NCI-H1694 (cell line): ENCODE measurements around the gene TMEM183A.

Experiments
- DNase-seq: peaks from one replicate; lab custom pipeline; 2025; lab: John Stamatoyannopoulos, UW

TMEM183A gene

GRCh38 chr1:203045821-203046594 is 38.8 kb downstream of the TMEM183A start:
- peak; percentile 37 for DNase-seq

- DNase-seq: no peak
Observed at GRCh38 chr1:203046984-203047630, 39.9 kb downstream of the TMEM183A start.

- no peak for DNase-seq
Observed at GRCh38 chr1:203048086-203048485, 40.9 kb downstream of the TMEM183A start.

- DNase-seq: peak; percentile 71
Observed at GRCh38 chr1:203048555-203049051, 41.4 kb downstream of the TMEM183A start.

GRCh38 chr1:203049077-203049476 is 41.9 kb downstream of the TMEM183A start:
- no peak for DNase-seq

DNA sequence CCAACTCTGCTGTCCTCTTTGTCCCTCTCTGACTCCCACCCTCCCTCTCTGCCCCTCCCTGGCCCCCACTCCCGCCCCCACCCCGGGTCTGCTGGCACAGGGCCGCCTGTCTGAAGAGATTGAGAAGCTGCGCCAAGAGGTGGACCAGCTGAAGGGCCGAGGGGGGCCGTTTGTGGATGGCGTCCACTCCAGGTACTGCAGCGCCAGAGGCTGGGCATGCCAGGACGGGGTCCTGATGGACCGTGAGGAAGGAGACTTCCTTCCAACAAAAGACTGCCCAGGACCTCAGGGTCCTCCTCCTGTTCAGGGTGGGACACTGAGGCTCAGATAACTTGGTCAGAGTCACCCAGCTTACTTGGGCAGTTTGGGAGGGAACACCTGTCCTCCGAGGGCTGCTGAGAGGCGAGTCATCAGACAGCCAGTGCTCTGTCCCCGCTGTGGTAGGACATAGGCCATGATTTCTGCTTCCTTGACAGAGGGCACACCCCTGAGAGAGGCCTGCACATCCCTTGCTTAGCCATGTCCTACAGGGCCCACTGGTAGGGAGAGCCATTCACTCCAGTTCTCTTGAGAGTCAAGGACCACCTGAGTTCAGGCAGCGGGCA is 42.5 kb downstream of the TMEM183A start:
- DNase-seq: no peak

DNA sequence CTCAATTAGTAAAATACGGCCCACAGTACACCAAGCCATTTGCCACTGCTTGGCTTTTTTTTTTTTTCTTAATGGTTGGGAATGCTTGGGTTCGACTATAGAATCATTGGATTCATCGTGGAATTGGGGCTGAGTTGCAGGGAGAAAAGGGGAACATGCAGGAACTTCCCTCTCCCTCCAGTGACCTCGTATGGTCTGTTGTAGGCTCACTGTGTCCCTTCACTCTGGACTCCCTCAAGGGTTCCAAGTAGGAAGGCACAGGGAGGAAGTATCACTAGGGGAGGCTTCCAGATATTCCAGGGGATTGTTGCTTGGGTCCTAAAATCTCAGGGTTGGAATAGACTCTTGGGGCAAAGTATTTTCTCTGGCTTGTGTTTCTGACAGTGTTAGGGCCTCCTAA is 43.7 kb downstream of the TMEM183A start:
- no peak for DNase-seq

GRCh38 chr1:203051841-203052324 is 44.7 kb downstream of the TMEM183A start:
- DNase-seq: peak; percentile 80

DNA sequence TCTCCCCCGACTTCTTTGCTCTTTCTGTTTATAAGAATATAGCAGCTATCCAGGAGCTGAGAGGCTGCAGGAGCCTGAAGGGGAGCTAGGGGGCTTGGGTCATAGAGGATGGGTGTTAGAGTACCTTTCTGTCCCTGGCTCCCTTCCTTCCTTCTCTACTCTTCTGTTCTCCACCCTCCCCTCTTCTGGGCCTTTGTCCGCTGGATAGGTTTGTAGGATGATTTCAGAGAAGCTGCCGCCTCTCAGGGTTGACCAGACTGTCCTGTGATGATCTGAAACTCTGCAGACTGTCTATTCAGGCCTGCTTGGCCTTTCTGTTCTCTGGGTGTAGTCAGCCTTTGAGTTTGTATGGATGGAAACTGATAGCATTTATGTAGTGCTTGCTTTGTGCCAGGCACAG is 45.4 kb downstream of the TMEM183A start:
- no peak for DNase-seq

GRCh38 chr1:203054184-203054583 is 47.0 kb downstream of the TMEM183A start:
- no peak for DNase-seq

DNA sequence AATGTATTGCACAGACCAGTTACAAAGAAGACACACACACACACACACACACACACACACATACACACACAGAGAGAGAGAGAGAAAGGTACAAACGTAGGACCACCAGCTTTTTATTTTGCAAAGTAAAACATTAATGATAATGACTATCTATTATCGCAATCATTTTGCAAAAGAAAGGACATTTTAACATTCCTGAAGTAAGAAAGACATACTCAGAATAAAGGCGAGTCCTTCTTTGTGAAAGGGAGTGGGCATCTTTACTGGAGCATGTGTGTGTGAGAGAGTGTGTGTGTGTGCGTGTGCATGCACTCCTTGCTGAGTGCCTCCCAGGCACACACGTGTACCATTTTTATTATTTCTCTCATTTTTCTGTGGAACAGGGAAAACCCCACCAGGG is 47.5 kb downstream of the TMEM183A start:
- no peak for DNase-seq

DNA sequence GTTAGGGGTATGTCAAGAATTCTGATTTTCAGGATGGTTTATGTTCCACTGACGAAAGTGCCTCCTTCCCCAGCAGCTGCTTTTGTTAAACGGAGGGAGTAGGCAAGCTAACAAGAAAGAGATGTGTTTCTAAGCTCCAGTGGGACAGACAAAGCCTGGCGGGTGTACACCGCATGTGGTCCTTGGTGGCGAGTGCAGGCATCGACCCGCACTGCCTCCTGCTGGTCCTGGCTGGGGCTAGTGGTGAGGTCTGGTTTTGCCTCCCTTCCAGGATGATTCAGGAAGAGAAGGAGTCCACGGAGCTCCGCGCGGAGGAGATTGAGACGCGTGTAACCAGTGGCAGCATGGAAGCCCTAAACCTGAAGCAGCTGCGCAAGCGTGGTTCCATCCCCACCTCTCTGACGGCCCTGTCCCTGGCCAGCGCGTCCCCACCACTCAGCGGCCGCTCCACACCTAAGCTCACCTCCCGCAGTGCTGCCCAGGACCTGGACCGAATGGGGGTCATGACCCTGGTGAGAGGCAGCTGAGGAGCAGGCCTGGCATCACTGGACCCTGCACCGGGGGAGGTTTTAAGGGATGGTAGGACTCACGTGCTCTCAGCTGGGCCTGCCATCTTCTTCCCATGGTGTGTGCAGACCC is 48.1 kb downstream of the TMEM183A start:
- no peak for DNase-seq

DNA sequence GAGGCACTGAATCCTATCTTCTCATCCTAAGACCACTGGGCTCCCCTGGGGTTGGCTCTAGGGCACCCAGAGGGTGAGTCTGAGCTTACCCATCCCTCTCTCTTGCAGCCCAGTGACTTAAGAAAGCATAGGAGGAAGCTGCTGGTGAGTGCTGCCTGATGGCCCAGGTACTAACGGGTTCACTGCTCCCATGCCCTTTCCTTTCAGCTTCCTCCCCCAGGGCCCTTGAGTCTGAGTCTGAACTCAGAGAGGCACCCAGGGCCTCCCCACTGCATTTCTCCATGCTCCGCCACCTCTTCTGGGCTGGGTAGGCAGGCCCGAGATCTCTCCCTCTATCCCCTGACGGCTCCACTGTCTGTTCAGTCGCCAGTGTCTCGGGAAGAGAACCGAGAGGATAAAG is 48.8 kb downstream of the TMEM183A start:
- DNase-seq: no peak

DNA sequence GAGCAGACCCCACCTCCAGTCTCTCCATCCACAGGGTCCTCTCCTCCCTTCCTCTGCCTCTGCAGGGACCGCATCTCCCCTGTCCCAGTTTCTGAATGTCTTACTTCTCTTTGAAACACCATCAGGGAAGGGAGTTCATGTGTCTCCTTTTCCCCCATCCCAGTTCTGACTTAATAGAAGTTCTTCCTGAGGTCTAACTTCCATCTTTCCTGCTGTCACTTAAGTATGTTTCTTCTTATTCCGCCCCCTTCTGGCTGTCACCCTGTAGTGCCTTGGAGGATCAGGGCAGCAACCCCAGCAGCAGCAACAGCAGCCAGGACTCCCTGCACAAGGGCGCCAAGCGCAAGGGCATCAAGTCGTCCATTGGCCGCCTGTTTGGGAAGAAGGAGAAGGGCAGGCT is 49.3 kb downstream of the TMEM183A start:
- no peak for DNase-seq

DNA sequence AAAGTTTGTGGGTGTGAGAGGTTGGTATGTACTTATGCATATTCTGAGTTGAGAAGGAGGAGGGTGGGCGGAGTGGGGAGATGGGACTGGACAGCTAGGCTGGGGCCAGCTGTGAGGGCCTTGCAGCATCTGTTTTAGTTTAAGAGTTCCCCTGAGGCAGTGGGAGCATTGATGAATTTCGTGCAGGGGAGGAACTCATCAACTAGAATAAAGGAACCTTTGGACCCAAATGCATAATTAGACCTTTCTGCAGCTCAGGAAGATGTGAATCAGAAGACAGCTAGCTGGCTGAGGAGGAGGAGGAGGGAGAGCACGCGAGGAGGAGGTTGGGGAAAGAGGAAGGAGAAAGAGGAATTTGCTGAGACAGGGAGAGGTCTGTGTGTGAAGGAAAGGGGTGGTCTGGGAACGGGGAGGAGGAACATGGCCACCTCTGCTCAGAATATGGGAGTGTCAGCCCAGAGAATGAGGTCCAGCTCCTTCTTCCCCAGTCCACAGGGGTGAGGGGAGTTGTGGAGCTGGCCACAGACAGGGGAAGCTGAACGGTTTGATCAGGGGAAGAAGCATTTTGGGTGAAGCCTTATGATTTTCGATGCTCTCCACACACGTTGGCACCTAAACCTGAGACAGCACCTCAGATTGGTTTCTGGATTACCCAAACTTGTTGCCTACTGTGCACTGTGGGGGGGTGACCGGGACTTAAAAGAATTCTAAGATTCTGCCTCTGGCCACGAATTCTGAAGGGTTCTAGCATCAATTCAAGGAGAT is 50.9 kb downstream of the TMEM183A start:
- no peak for DNase-seq

DNA sequence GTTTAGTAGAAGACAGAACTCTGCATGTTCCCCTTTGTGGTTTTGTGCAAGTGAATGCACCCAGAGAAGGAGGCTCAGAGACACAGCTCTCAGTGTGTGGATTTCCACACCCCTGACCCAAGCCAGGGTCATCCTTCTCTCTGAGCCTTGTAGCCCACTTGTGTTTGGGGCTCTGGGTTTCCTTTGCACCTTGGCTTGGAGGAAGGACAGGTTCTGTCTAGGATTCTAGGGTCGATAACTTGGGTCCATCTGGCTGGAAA is 51.4 kb downstream of the TMEM183A start:
- DNase-seq: no peak

DNA sequence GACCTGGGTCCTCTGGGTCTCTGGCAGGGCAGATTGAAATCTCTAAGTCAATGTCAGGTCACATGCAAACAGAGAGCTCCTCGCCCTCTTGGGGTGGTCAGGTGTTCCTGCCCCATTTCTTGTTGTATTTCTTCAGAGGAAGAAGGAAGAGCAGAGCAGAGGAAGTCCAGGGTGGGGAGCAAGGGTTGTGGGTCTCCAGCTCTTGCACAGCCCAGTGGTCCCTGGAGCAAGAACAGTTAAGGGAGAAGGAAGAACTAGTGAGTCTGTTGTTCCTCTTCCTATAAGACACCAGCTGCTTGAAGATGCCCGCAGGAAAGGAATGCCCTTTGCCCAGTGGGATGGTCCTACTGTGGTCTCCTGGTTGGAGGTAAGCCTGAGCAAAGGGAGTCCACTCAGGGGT is 52.3 kb downstream of the TMEM183A start:
- DNase-seq: no peak

DNA sequence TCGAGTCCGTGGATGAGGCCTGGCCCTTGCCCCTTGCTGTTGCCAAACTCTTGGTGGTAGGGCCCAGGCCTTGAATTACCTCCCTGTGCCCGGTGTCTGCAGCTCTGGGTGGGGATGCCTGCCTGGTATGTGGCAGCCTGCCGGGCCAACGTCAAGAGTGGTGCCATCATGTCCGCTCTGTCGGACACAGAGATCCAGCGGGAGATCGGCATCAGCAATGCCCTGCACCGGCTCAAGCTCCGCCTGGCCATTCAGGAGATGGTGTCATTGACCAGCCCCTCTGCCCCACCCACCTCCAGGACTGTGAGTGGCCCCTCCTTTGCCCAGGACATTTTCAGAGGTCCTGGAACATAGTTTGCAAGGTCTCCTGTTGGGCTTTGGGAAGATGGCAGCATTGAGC is 52.9 kb downstream of the TMEM183A start:
- DNase-seq: no peak

GRCh38 chr1:203063287-203063686 is 56.1 kb downstream of the TMEM183A start:
- no peak for DNase-seq

DNA sequence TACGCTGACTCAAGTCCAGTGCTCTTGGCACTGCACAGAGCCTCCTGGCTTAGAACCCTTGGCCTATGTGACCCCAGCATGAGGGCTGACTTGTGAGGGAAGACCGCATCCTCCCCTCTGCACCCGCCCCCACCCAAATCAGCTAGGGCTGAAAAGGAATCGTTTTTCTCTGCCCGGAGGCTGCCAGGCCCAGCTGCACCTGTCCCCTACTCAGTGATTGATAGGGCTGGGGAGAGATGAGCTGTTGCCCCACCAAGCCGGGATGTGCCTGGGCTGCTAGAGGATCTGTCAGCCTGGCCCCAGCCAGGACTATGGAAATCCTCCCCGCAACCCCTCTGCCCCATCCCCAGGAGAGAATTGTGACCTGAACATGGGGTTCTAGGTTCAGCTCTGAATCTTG is 58.0 kb downstream of the TMEM183A start:
- no peak for DNase-seq

DNA sequence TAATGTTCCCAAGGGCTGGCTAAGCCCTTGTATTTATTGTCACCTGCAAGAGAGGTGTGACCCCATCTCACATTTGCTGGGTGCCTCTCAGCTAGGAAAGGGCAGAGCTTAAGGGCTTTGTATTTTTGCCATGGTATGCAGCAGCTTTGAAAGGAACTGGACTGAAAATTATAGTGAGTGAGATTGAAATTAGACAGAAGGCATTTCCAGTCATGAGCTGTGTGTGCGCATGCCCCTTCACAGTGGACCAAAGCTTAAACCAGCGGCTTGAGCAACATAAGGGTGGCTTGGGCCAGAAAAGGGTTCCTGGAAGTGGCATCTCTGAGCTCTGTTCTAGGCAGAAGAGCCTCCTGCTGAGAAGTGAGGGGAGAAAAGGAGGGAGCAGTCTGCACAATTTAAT is 58.8 kb downstream of the TMEM183A start:
- no peak for DNase-seq

DNA sequence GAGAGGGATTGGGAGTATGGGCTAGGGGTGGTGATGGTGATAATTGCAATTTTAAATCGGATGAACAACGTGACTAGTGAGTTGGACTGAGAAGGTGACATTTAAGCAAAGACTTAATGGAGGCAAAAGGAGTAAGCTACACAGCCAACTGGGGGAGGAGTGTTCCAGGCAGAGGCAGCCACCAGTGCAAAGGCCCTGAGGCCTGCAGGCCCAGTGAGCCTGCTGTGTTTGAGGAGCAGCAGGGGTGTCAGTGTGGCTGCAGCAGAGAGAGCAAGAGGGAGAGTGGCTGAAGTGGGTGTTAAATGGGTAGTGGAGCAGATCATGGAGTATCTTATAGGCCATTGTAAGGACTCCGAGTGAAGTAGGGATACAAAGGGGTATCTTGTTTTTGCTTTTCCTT is 59.8 kb downstream of the TMEM183A start:
- no peak for DNase-seq
